Aorta (tissue), 4 donors: ENCODE results near the gene ANGEL1. TPM values are rescaled to one million over a fixed set of nuclear protein-coding genes. Genes with fewer than 3 reads are reported as not detected.

Experiments used
- polyA plus RNA-seq, 2 donors: library from polyadenylated mRNA; stranded (reverse); fragments of 200-250 nt; gene quantifications; one replicate each; pipeline ENCODE4 v1.2.3, GENCODE V29; 2013
- total RNA-seq, 2 donors: library from RNA; stranded (reverse); fragmentation: NEBNext Ultra II Directional; extraction: Animal tissue kit (Norgen Biotek cat#: 25700); gene quantifications; one replicate each; pipeline ENCODE4 v1.2.1, GENCODE V29; 2021
- donor health status: healthy with polysubstance abuse.
- donor health status: Bipolar disorder and iron deficiency.
- donor health status: DM: no; HTN: no; CAD: no.
- donor health status: DM: yes; HTN: yes; CAD: no.

ANGEL1 gene
- total and polyA plus RNA-seq, 4 donors, result 1.1 to 32.2 (median 13.4) TPM

Other genes with a start within 250 kb of the ANGEL1 start
- gene VASH1, start 51.4 kb downstream of the ANGEL1 start, total RNA-seq, result 10 to 100 TPM; 16.1 to 42.7 TPM
- gene VASH1, start 51.4 kb downstream of the ANGEL1 start, polyA plus RNA-seq, result 10 to 100 TPM; 13.6 to 26.9 TPM
- gene LRRC74A, start 13.5 kb upstream of the ANGEL1 start, total RNA-seq, result not detected
- gene LRRC74A, start 13.5 kb upstream of the ANGEL1 start, polyA plus RNA-seq, result 1 to 10 TPM in 1 of 2 donors, not detected in 1; 4.4 TPM
- gene IRF2BPL, start 215.8 kb upstream of the ANGEL1 start, total RNA-seq, result 10 to 100 TPM; 34.7 to 59.6 TPM
- gene IRF2BPL, start 215.8 kb upstream of the ANGEL1 start, polyA plus RNA-seq, result 10 to 100 TPM in 1 of 2 donors, 1 to 10 TPM in 1; 3.4 to 13.0 TPM